WTC11 (cell line): ENCODE data around the gene TACR1. TPM values are rescaled to one million over a fixed set of nuclear protein-coding genes. Genes with fewer than 3 reads are reported as not detected.

Source experiments
- ATAC-seq: fragments of 200-7000 bp; cut with Tn5 transposase; 2 replicates; pipeline ENCODE4 v1.10.0; 2021; ENCODE audit warnings: mild to moderate bottlenecking, moderate library complexity
- CTCF ChIA-PET: fragments of 300-600 bp; sonication (Branson Sonifier 250); formaldehyde crosslinking; loops from one replicate; lab custom pipeline; 2021; ENCODE audit warnings: antibody characterized with exemption; lab: Charles Lee
- POLR2A ChIA-PET: fragments of 350-600 bp; sonication (Branson Sonifier 250); formaldehyde crosslinking; loops from one replicate; lab custom pipeline; 2021; ENCODE audit warnings: antibody characterized with exemption; lab: Charles Lee
- DNase-seq: peaks from one replicate; pipeline ENCODE4 v3.0.0; 2021; ENCODE audit warnings: low spot score
- H3K27ac Mint-ChIP-seq: 2 replicates; pipeline ENCODE4 v1.8.0; 2021; ENCODE audit warnings: mixed read lengths
- H3K27me3 Mint-ChIP-seq: 2 replicates; pipeline ENCODE4 v1.8.0; 2021; ENCODE audit warnings: low read depth, mild to moderate bottlenecking, moderate library complexity, mixed read lengths
- H3K36me3 Mint-ChIP-seq: 2 replicates; pipeline ENCODE4 v1.8.0; 2021; ENCODE audit warnings: mixed read lengths
- H3K4me1 Mint-ChIP-seq: 2 replicates; pipeline ENCODE4 v1.8.0; 2022; ENCODE audit warnings: mixed read lengths
- H3K4me3 Mint-ChIP-seq: 2 replicates; pipeline ENCODE4 v1.8.0; 2021; ENCODE audit warnings: mild to moderate bottlenecking, moderate library complexity, mixed read lengths
- H3K9me3 Mint-ChIP-seq: 2 replicates; pipeline ENCODE4 v1.8.0; 2021; ENCODE audit warnings: mixed read lengths
- ESRRA ChIP-seq: sonication (generic); formaldehyde crosslinking; IDR thresholded peaks from 2 replicates; pipeline ENCODE4 v1.8.1; 2022; ENCODE audit warnings: mild to moderate bottlenecking, missing genetic modification reagents, borderline replicate concordance
- ETV6 ChIP-seq: sonication (generic); formaldehyde crosslinking; IDR thresholded peaks from 2 replicates; pipeline ENCODE4 v1.8.1; 2022; ENCODE audit warnings: mild to moderate bottlenecking, missing genetic modification reagents
- FOXP1 ChIP-seq: sonication (generic); formaldehyde crosslinking; IDR thresholded peaks from 2 replicates; pipeline ENCODE4 v1.8.0; 2022; ENCODE audit warnings: missing genetic modification reagents, mild to moderate bottlenecking, moderate library complexity, borderline replicate concordance
- MYBL2 ChIP-seq: sonication (generic); formaldehyde crosslinking; IDR thresholded peaks from 2 replicates; pipeline ENCODE4 v1.8.1; 2023; ENCODE audit warnings: mild to moderate bottlenecking, moderate library complexity, missing genetic modification reagents
- NFATC4 ChIP-seq: fragments of 250-450 bp; sonication (Bioruptor Pico); IDR thresholded peaks from 2 replicates; pipeline ENCODE4 v1.9.0; 2021; ENCODE audit warnings: mild to moderate bottlenecking
- PRDM15 ChIP-seq: sonication (generic); formaldehyde crosslinking; IDR thresholded peaks from 2 replicates; pipeline ENCODE4 v1.8.0; 2022; ENCODE audit warnings: missing genetic modification reagents
- SMAD3 ChIP-seq: sonication (generic); formaldehyde crosslinking; IDR thresholded peaks from 2 replicates; pipeline ENCODE4 v1.8.0; 2022; ENCODE audit warnings: missing genetic modification reagents, mild to moderate bottlenecking, borderline replicate concordance
- ZNF263 ChIP-seq: sonication (generic); formaldehyde crosslinking; IDR thresholded peaks from 2 replicates; pipeline ENCODE4 v1.8.1; 2022; ENCODE audit warnings: low read depth, mild to moderate bottlenecking, moderate library complexity, missing genetic modification reagents
- ZNF281 ChIP-seq: sonication (generic); formaldehyde crosslinking; IDR thresholded peaks from 2 replicates; pipeline ENCODE4 v1.8.0; 2023; ENCODE audit warnings: mild to moderate bottlenecking, missing genetic modification reagents
- ZNF317 ChIP-seq: sonication (generic); formaldehyde crosslinking; IDR thresholded peaks from 2 replicates; pipeline ENCODE4 v1.8.1; 2023; ENCODE audit warnings: low read depth, mild to moderate bottlenecking, moderate library complexity, missing genetic modification reagents, borderline replicate concordance
- ZNF416 ChIP-seq: fragments of 250-450 bp; sonication (Bioruptor Pico); IDR thresholded peaks from 2 replicates; pipeline ENCODE4 v1.9.0; 2021; ENCODE audit warnings: mild to moderate bottlenecking, inconsistent platforms
- total RNA-seq: library from RNA; stranded (reverse); gene quantifications from 3 replicates; pipeline ENCODE4 v1.2.3, GENCODE V29; 2021
- TF ChIP-seq, protein P1 (sequence below): sonication (generic); formaldehyde crosslinking; IDR thresholded peaks from 2 replicates; pipeline ENCODE4 v1.8.1; 2022; ENCODE audit warnings: low read depth, mild to moderate bottlenecking, moderate library complexity, missing genetic modification reagents, borderline replicate concordance
- TF ChIP-seq, protein P2 (sequence below): sonication (generic); formaldehyde crosslinking; IDR thresholded peaks from 2 replicates; pipeline ENCODE4 v1.8.1; 2023; ENCODE audit warnings: mild to moderate bottlenecking, missing genetic modification reagents, borderline replicate concordance
- TF ChIP-seq, protein P3 (sequence below): sonication (generic); formaldehyde crosslinking; conservative IDR thresholded peaks from 2 replicates; pipeline ENCODE4 v1.8.1; 2023; ENCODE audit warnings: mild to moderate bottlenecking, low read depth, missing genetic modification reagents, moderate library complexity

Gene TACR1
- total RNA-seq, 1 experiment from 2014 or later = 0.13 TPM

DNA sequence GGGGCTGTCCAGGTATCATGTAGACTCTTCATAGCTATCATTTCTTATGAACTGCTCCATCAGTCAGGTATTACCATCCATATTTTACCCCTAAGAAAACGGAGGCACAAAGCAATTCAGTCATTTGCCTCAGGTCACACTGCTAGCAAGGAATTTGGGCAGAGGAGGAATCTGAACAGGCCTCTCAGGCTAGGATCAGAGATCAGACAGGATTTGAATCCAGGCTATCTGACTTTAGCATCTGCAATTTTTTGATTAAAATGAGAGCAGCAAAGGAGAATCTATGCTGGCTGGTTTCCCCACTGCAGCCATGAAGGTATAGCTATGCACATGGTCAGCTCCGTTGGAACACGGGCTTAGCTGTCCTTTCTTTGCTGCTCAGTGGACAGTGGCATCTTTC, 60.1 kb downstream of the TACR1 start:
- Mint-ChIP-seq H3K4me1 (peaks cover 6% of the 10 kb centered on the region), H3K27me3 (no peaks in the 10 kb centered on the region), H3K4me3 (no peak overlapping the region), H3K27ac (no peak overlapping the region), H3K9me3 (no peaks in the 10 kb centered on the region), H3K36me3 (no peaks in the 10 kb centered on the region)
- ChIA-PET CTCF (no interaction called here), POLR2A (no interaction called here)
- ATAC-seq (no peak), DNase-seq (no peak)
- TF ChIP-seq ESRRA (CRISPR knock-in tag) (no peak), PRDM15 (no peak), SMAD3 (no peak), ZNF416 (no peak), ZNF281 (CRISPR knock-in tag) (no peak)
- TF ChIP-seq, protein P1, sequence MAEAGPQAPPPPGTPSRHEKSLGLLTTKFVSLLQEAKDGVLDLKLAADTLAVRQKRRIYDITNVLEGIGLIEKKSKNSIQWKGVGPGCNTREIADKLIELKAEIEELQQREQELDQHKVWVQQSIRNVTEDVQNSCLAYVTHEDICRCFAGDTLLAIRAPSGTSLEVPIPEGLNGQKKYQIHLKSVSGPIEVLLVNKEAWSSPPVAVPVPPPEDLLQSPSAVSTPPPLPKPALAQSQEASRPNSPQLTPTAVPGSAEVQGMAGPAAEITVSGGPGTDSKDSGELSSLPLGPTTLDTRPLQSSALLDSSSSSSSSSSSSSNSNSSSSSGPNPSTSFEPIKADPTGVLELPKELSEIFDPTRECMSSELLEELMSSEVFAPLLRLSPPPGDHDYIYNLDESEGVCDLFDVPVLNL (CRISPR knock-in tag) = no peak
- TF ChIP-seq, protein P2, sequence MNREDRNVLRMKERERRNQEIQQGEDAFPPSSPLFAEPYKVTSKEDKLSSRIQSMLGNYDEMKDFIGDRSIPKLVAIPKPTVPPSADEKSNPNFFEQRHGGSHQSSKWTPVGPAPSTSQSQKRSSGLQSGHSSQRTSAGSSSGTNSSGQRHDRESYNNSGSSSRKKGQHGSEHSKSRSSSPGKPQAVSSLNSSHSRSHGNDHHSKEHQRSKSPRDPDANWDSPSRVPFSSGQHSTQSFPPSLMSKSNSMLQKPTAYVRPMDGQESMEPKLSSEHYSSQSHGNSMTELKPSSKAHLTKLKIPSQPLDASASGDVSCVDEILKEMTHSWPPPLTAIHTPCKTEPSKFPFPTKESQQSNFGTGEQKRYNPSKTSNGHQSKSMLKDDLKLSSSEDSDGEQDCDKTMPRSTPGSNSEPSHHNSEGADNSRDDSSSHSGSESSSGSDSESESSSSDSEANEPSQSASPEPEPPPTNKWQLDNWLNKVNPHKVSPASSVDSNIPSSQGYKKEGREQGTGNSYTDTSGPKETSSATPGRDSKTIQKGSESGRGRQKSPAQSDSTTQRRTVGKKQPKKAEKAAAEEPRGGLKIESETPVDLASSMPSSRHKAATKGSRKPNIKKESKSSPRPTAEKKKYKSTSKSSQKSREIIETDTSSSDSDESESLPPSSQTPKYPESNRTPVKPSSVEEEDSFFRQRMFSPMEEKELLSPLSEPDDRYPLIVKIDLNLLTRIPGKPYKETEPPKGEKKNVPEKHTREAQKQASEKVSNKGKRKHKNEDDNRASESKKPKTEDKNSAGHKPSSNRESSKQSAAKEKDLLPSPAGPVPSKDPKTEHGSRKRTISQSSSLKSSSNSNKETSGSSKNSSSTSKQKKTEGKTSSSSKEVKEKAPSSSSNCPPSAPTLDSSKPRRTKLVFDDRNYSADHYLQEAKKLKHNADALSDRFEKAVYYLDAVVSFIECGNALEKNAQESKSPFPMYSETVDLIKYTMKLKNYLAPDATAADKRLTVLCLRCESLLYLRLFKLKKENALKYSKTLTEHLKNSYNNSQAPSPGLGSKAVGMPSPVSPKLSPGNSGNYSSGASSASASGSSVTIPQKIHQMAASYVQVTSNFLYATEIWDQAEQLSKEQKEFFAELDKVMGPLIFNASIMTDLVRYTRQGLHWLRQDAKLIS (CRISPR knock-in tag) = no peak
- TF ChIP-seq, protein P3, sequence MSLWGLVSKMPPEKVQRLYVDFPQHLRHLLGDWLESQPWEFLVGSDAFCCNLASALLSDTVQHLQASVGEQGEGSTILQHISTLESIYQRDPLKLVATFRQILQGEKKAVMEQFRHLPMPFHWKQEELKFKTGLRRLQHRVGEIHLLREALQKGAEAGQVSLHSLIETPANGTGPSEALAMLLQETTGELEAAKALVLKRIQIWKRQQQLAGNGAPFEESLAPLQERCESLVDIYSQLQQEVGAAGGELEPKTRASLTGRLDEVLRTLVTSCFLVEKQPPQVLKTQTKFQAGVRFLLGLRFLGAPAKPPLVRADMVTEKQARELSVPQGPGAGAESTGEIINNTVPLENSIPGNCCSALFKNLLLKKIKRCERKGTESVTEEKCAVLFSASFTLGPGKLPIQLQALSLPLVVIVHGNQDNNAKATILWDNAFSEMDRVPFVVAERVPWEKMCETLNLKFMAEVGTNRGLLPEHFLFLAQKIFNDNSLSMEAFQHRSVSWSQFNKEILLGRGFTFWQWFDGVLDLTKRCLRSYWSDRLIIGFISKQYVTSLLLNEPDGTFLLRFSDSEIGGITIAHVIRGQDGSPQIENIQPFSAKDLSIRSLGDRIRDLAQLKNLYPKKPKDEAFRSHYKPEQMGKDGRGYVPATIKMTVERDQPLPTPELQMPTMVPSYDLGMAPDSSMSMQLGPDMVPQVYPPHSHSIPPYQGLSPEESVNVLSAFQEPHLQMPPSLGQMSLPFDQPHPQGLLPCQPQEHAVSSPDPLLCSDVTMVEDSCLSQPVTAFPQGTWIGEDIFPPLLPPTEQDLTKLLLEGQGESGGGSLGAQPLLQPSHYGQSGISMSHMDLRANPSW (CRISPR knock-in tag) = no peak

GRCh38 chr2:75138528-75138927, 60.8 kb downstream of the TACR1 start:
- CTCF ChIA-PET = no interaction called here
- no peaks in the 10 kb centered on the region for H3K9me3 Mint-ChIP-seq
- POLR2A ChIA-PET = no interaction called here
- no peaks in the 10 kb centered on the region for H3K27me3 Mint-ChIP-seq
- TF ChIP-seq MYBL2 (CRISPR knock-in tag) = no peak
- TF ChIP-seq NFATC4 = no peak
- no peak for TF ChIP-seq FOXP1 (CRISPR knock-in tag)
- no peak for TF ChIP-seq ETV6 (CRISPR knock-in tag)
- no peak for TF ChIP-seq ZNF317 (CRISPR knock-in tag)
- TF ChIP-seq ZNF263 (CRISPR knock-in tag) = no peak
- H3K36me3 Mint-ChIP-seq = no peaks in the 10 kb centered on the region
- no peak overlapping the region for H3K4me3 Mint-ChIP-seq
- no peak overlapping the region for H3K27ac Mint-ChIP-seq
- H3K4me1 Mint-ChIP-seq = peaks cover 10% of the 10 kb centered on the region
- DNase-seq (no peak), ATAC-seq (no peak)
